ENCODE results near the gene MRPL36.

MRPL36 gene

DNA sequence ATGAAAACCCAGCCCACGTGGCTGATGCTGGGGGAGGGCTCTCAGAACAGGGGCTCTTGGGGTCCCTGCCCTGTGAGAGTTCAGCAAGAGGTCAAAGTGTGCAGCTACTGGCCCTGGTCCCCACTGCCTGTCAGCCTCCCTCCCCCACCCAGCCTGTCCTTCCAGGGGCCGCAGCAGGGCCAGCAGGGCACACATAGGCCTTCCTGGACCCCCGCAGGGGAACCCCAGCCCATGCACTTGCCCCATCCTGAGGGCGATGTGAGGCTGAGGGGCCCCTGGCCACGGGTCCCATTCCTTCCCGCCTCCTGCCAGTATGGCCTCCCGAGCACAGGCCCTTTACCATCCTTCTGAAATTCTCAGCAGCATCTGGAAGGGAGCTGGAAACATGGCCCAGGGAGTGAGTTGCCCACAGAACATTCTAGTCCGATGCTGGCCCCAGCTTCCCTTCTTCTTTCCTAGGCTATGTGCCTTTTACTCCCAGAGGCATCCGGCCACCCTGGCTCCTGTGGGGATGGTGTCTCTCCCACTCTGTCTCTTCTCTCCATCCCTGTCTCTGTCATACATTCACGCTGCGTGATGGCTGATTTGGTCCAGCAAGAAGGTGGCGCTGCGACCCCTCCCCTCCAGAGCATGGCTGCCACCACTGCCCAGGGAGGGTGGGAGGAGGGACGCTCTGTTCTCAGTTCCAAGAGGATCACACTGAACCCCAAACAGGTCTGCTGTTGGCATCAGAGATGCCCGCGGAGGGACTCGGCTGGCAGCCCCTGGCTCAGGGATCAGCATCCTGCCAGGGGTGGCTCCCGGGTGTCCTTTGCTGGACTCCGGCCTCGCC lies 19.6 kb downstream of the MRPL36 start:
- no peak for DNase-seq

- DNase-seq, result no peak
These were observed 20.5 kb downstream of the MRPL36 start for GRCh38 chr5:1779021-1779680.

DNA sequence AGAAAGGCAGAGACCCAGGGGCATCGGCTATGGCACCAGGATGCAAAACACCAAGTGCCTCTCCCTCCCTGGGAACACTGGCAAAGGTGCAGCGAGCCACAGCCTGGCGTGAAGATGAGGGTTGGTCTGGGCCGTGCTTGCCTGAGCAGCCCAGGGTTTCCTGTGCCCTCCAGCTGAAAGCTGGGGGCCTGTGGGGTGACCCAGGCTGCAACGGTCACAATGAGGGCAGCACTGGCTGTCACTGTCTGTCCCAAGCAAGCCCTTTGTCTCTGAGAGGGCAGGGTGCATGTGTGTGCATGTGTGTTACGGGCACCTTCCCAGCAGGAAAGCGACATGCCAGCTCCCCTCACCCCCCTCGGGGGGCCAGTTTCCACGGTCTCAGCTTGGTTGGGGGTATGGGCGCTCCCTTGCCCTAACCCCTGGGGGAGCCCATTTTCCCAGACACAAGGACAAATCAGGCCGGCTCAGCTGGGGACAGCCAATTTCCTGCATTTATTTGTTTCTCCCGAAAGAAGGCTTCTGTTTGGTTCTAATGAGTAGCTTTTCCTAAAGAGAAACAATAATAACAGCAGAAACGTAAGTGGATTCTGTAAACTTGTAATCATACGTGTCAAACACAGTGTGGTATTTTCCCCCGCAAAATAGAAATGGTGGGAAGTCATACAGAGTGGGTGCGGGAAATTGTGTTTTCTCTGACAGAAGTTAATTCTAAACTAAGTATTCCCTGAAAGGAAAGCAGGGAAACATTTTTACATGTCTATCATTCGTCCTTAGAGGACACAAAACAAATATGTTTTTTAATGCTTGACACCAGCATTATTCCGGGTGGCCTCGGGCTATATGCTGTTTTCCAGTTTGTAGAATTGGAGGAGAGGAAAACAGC lies 21.3 kb downstream of the MRPL36 start:
- peak in 1 of 3 experiments; percentile 54 for DNase-seq

DNA sequence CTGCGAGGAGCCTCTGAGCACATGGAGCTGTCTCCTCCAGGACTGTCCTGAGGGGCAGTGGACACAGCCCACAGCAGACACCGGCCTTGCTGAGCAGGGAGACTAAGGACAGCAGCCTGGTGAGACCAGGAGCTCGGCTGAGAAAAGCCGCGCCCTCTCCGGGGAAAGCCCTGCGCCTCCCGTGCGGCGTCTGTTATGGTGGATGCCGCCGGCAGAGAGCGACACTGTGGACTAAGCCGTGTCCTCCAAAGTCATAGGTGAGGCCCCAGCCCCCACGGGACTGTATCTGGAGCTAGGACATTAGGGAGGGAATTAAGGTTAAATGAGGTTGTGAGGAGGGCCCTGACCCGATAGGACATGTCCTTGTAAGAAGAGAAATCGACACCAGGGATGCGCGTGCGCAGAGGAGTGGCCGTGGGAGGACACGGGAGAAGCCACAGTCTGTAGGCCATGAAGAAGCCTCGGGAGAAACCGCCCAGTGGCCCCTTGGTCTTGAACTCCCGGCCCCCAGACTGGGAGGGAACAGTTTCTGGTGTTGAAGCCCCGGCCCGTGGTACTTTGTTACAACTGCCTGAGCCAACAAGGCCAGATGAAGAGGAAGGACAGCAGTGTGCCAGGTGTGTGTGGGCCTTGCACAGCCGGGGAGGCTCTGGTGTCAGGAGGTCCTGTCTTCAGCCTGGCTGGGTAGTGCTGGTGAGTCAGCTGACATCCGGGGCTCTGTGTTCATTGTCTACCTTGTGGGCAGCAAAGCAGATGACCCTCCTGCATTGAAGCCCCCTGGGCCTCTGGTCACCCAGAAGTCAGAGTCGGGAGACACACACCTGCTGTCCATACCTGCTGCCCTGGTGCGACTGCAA lies 22.1 kb downstream of the MRPL36 start:
- DNase-seq, result no peak

- DNase-seq, result no peak
These were observed 22.8 kb downstream of the MRPL36 start for GRCh38 chr5:1776831-1777230.

DNA sequence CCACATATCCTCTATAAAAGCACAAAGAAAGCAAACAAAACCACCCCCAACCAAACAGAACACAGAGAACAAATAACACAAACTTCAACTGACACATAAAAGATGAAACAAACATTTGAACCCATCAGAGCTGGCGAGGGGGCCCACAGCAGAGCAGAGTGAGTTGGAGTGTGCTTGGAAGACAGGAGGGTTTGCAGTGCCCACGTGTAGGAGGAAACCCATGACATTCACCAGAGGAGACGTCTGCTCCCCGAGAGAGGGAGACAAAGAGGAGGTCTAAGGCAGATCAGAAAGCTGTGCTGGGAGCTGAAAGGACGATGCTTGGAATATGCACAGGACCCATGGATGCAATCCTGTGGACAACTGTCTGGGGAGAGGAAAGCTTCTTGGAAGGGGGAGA lies 27.0 kb downstream of the MRPL36 start:
- DNase-seq, result peak in 2 of 3 experiments; percentile 26 to 62

DNA sequence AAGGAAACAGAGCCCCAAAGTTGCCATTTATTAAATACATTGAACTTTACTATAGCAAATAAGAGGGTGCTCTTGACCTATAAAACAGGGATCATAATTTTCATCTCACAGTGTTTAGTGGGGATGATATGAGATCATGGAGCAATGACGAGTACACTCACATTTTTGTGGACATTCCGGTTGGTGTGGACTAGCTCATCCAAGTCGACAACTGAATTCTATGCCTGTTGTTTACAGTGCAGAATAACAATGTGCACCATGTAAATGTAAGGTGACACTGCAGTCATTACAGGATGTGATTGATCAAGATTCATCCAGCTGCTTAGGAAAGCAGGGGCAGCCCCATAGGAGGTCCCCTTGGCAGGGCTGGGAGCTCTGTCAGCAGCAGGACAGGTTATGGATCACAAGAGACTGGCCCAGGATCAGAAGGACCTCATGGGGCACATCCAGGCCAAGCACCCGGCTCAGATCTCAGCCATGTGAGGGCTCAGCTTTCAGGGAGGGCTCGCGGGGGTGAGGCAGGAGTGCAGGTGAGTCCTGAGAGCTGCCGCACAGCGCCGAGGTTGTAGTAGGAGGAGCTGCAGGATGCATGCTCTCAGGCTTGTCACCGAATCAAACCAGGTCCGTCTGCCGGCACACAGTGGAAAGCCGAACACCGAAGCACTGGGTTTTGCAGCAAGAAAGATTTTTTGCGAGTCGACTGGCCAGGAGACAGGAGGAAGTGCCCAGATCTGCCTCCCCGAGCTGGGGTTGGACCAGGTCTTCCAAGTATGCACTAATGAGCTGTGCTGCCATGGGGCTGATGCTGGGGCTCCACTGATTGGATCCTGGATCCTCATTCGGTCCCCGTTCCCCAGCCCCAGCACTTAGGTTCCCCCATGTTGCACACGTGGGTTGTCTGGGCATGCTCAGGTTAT lies 28.2 kb downstream of the MRPL36 start:
- peak in 1 of 3 experiments; percentile 62 for DNase-seq

GRCh38 chr5:1770443-1770802 lies 29.2 kb downstream of the MRPL36 start:
- no peak for DNase-seq

DNA sequence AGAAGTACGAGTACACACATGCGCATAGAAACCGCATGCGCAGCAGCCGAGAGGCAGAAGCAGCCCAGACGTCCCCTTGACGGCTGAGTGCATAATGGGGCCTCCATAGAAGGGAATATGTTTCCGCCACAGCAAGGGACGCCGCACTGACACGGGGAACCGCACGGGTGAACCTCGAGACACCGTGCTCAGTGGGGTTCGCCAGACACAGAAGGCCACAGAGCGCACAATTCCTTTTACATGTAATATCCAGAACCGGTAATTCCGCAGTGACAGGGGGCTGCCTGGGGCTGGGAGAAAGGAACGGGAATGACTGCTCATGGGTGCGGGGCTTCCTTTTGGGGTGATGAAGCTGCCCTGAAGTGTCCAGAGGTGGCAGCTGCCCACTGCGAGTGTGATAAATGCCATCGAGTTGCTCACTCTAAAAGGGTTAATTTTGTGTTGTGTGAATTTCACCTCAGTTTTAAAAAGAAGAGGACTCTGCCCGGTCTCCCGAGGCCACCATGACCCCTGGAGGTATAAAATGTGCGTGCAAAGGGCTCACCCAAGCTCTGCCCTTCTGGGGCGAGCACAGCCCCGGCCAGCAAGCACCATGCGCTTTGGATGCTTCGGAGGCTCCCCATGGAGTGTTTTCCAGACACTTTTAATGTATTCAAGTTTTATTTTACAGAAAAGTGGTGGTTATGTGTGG lies 29.7 kb downstream of the MRPL36 start:
- DNase-seq, result no peak

DNA sequence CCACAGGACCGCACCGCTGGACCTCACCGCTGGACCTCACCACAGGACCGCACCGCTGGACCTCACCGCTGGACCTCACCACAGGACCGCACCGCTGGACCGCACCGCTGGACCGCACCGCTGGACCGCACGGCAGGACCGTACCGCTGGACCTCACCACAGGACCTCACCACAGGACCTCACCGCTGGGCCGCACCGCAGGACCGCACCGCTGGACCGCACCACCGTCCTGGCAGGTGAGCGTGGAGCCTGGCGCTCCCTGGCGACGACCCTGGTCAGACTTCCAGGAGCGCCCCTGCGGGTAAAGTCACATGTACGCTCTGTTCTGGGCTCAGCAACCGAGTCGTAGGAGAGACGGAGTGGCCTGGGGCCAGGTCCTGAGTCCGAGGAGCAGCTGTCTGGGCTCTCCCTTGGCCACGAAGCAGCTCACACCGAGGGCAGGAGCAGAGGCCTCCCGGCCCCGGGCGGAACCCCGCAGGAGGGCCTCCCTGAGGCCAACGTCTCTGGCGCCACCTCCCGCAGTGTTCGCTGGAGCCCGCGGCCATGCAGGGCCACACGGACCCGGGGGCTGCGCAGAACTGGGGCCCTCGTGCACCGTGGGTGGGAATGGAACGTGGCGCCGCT lies 30.5 kb downstream of the MRPL36 start:
- DNase-seq, result no peak

DNA sequence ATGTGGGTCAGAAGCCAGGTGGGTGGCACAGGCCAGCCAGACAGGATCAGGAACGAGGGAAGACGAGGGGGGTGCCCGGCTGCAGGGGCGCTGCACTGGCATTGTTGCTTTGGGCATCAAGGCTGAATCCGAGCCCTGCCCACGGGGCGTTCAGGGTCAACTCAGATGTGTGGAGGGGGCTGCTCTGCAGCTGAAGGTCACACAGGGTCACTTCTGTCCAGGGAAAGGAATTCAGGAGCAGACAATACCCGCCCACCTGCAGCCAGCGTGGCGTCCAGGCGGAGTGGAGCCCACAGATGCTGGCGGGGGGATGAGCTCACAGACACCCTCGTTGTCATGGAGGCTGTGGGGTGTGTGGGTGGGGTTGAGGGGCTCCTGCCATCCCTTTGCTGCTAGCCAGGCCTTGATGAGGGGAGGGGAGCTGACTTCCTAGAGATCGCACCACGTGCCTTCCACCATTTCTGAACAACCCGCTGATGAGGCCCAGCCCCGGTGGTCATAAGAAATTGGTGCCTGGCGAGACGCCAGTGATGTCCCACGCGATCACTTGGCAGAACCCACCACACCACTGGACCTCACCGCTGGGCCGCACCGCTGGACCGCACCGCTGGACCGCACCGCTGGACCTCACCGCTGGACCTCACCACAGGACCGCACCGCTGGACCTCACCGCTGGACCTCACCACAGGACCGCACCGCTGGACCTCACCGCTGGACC lies 31.2 kb downstream of the MRPL36 start:
- DNase-seq, result no peak

DNA sequence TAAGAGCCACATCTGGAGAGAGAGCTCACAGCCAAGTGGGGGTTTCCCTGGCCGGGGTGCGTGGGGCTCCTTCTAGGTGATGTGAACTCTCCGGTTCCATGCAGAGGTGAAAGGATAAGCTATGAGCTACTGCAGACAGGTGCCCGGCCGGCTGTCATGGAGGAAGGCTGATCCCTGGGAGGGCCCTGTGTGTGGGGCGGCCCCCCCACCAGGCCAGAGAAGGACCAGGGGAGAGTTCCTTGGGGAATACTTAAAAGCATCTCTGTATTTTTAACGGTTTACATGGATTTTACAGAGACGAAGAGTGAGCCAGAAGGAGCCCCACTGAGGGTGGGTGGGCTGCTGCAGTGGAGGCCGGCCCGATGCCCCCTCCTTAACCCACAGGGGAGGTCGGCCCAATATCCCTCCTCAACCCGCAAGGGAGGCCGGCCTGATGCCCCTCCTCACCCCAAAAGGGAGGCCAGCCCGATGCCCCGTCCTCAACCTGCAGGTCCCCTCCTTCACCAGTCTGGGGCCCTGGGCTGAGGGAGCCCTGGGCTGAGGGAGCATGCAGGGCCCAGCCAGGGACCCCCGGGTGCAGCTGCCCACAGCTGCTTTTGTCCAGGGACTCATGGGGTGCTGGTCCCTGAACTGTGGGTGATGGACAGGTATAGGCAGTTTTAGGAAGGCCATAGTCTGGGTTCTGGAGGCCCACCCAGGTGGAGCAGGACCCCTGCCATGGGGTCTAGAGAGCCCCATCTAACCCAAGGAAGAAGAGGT lies 31.9 kb downstream of the MRPL36 start:
- DNase-seq, result no peak

DNA sequence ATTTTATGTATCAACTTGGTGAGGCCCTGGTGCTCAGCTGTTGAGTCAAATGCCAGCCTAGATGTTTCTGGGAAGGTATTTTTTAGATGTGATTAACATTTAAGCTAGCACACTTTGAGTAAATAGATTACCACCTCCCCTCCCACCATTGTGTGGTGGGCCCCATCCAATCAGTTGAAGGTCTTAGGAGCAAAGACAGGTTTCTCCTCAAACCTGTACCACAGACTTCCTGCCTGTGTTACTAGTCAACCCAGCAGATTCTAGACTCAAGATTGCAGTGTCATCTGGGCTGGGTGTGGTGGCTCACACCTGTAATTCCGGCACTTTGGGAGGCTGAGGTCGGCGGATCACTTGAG lies 33.8 kb downstream of the MRPL36 start:
- DNase-seq, result no peak

DNA sequence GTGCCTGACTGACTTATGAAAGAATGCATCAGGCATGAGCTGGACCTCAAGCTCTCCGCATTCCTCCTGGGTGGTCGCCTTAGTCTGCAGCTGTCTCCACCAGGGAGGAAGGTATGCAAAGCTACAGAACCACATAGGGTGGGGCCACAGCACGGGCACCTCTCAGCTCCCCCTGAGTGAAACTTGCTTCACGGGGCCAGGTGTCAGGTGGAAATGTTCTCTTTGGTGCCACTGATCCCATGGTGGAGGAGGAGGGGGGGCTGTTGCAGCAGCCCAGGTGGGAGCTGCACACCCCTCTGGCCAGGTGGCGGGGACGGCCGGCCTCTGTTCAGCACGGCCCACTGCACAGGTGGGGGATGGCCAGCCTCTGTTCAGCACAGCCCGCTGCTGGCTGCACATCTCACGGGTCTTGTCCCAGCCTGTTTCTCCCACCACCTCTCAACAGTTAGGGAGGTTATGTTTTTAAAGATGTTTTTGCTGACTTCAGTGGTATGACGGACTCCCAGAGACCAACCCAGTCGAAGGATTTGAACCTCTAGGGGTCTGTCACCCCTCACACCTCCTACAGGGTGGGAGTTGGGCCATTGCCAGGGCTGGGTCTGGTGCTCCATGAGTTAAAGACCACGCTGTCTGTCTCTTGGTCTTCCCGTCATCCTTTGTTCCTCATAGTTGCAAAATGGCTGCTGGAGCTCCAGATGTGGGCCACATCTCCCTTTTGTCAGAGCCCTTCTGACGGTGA lies 34.3 kb downstream of the MRPL36 start:
- DNase-seq, result no peak

DNA sequence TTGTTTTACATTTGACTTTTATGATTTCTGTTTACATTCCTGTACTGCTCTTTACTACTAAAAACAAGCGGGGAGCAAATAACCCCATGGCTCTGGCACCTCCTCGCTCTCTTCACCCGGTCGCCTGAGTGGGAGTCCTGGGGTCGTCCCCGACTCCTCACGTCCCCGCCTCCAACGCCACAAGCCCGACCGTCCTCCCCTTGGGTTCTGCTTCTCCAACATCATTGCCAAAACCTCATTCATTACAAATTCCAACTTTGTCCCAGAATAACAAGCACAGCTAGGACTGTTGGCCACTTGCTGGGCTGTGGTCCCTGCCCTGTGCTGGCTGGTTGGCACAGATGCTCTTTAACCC lies 35.1 kb downstream of the MRPL36 start:
- DNase-seq, result no peak

DNA sequence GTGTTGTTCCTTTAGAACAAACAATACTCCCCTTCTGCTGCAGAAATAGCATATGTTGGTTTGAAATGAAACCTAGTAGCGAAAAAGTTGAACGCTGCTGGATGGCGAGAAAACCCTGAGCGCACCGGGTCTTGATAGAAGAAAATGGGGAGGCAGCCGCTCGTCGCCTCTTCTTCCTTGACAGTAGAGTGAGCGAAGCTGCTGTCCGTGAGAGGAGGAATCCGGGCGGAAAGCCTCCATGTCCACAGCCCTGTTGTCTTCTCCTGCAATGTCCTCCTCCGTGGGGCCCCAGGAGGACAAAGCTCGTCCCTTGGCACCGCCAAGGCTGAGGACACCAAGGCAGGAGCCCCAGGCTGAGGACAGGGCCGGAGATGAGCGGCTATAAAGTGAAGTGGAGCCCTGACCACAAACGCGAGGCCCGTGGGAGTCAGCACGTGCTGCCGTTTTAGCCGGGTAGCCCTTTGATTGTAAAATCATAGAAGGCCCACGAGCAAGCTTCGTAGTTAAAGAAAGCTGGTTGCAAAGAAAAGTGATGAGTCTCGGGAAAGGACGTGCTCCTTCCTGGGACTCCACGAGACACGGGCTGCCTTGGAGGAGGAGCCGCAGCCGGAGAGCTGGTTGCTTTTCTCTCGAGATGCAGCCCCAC lies 35.6 kb downstream of the MRPL36 start:
- no peak for DNase-seq

- DNase-seq, result peak; percentile 9 to 67 (median 33)
These were observed 36.1 kb downstream of the MRPL36 start for GRCh38 chr5:1763548-1763911.

All from NCI-H1417 (cell line).